Coronary artery (tissue), 2 donors: ENCODE results near the gene MT1A.

Experiments
- DNase-seq: peaks from one replicate; pipeline ENCODE4 v3.0.0-alpha.2; 2017; ENCODE audit warnings: low spot score
- H3K27ac ChIP-seq, 2 donors: fragments of 200-600 bp; sonication (generic); one replicate each; pipeline ENCODE4 v1.5.1; 2016 to 2019
- H3K4me3 ChIP-seq: fragments of 200-600 bp; sonication (generic); 2 replicates; pipeline ENCODE4 v1.5.1; 2016; ENCODE audit warnings: mild to moderate bottlenecking, moderate library complexity
- CTCF ChIP-seq: fragments of 200-600 bp; sonication (generic); IDR thresholded peaks from one replicate; pipeline ENCODE4 v1.5.1; 2019; ENCODE audit warnings: antibody characterized with exemption

MT1A gene

GRCh38 chr16:56683424-56684172, 45.1 kb downstream of the MT1A start:
- peak overlapping the region; percentile 77 for H3K4me3 ChIP-seq
- no peak for TF ChIP-seq CTCF
- peak overlapping the region; percentile 71 to 83 for H3K27ac ChIP-seq
- no peak for DNase-seq

- DNase-seq, result no peak
- no peak for TF ChIP-seq CTCF
- Histone ChIP-seq H3K27ac (peak overlapping the region; percentile 74 to 83), H3K4me3 (peak overlapping the region; percentile 77)
Measured at GRCh38 chr16:56684256-56684925, 45.9 kb downstream of the MT1A start.

GRCh38 chr16:56684926-56685590, 46.6 kb downstream of the MT1A start:
- Histone ChIP-seq H3K4me3 (peak overlapping the region; percentile 77), H3K27ac (peak overlapping the region; percentile 74 to 83)
- DNase-seq, result no peak
- TF ChIP-seq CTCF, result no peak

- Histone ChIP-seq H3K4me3 (no peak overlapping the region), H3K27ac (no peak overlapping the region)
- no peak for DNase-seq
- no peak for TF ChIP-seq CTCF
Measured at GRCh38 chr16:56686758-56687157, 48.3 kb downstream of the MT1A start.

GRCh38 chr16:56688762-56689161, 50.3 kb downstream of the MT1A start:
- no peak for TF ChIP-seq CTCF
- Histone ChIP-seq H3K27ac (no peak overlapping the region), H3K4me3 (no peak overlapping the region)
- DNase-seq, result no peak

- no peak for DNase-seq
- no peak overlapping the region for H3K27ac ChIP-seq
Measured at GRCh38 chr16:56689171-56689570, 50.7 kb downstream of the MT1A start.

More at GRCh38 chr16:56689171-56689570, 50.7 kb downstream of the MT1A start:
- TF ChIP-seq CTCF, result no peak
- no peak overlapping the region for H3K4me3 ChIP-seq
